HEK293 (cell line): ENCODE data around the gene TSPAN11.

ENCODE experiments used
- CTCF ChIA-PET: fragments of 350-600 bp; formaldehyde crosslinking; extraction: SDS; loops from one replicate; lab custom pipeline; 2021; ENCODE audit warnings: antibody characterized with exemption; lab: Yijun Ruan, JAX
- POLR2A ChIA-PET: fragments of 300-600 bp; formaldehyde crosslinking; extraction: SDS; loops from one replicate; lab custom pipeline; 2020; ENCODE audit warnings: antibody characterized with exemption, inconsistent platforms; lab: Yijun Ruan, JAX
- H3K27ac ChIP-seq: fragments of 200-500 bp; sonication (Bioruptor generic); 2 replicates; pipeline ENCODE4 v1.5.1; 2014; ENCODE audit warnings: low read depth, low read length, control low read depth, inconsistent platforms; ENCODE audit errors: extremely low read depth
- H3K36me3 ChIP-seq, 2 experiments: fragments of 200-500 bp in 1 of 2; sonication (Bioruptor generic) in 1 of 2; 1 replicate in 1 of 2; 2 replicates in 1 of 2; pipeline ENCODE4 v1.5.1; 2014 to 2017; ENCODE audit warnings: inconsistent platforms in 2 of 2, low read length in 2 of 2; ENCODE audit not compliant: control insufficient read depth in 2 of 2, insufficient read depth in 1 of 2
- H3K4me1 ChIP-seq: fragments of 200-500 bp; sonication (Bioruptor generic); 2 replicates; pipeline ENCODE4 v1.5.1; 2014; ENCODE audit warnings: mild to moderate bottlenecking, low read length, inconsistent platforms; ENCODE audit not compliant: control insufficient read depth, insufficient read depth
- H3K4me3 ChIP-seq: 2 replicates; pipeline ENCODE4 v1.5.1; 2011; ENCODE audit warnings: low read depth, mild to moderate bottlenecking, control low read depth, low read length, moderate library complexity
- H3K9me3 ChIP-seq: fragments of 200-500 bp; sonication (Bioruptor generic); 2 replicates; pipeline ENCODE4 v1.5.1; 2014; ENCODE audit warnings: low read depth, low read length, inconsistent platforms; ENCODE audit not compliant: control insufficient read depth, insufficient read depth
- GLIS1 ChIP-seq: fragments of 450-650 bp; formaldehyde crosslinking; IDR thresholded peaks from 2 replicates; pipeline ENCODE4 v1.5.1; 2016; ENCODE audit warnings: missing biosample characterization, missing genetic modification characterization
- HOXC10 ChIP-seq: sonication (generic); formaldehyde crosslinking; IDR thresholded peaks from 2 replicates; pipeline ENCODE4 v1.8.1; 2023; ENCODE audit warnings: mild to moderate bottlenecking, missing genetic modification reagents
- PRDM1 ChIP-seq: fragments of 450-650 bp; formaldehyde crosslinking; IDR thresholded peaks from 2 replicates; pipeline ENCODE4; 2016; ENCODE audit warnings: missing biosample characterization, missing genetic modification characterization
- PRDM4 ChIP-seq: fragments of 450-650 bp; formaldehyde crosslinking; IDR thresholded peaks from 2 replicates; pipeline ENCODE4 v1.5.1; 2017; ENCODE audit warnings: missing biosample characterization, missing genetic modification characterization
- SETDB1 ChIP-seq: IDR thresholded peaks from one replicate; pipeline ENCODE4 v1.6.1; 2017; ENCODE audit warnings: mild to moderate bottlenecking, low read length, moderate library complexity, mixed read lengths; ENCODE audit not compliant: insufficient read length
- TRIM28 ChIP-seq: IDR thresholded peaks from 2 replicates; pipeline ENCODE4 v1.6.1; 2011; ENCODE audit warnings: low read length, control low read depth, borderline replicate concordance
- ZBTB17 ChIP-seq: fragments of 450-650 bp; formaldehyde crosslinking; IDR thresholded peaks from 2 replicates; pipeline ENCODE4 v1.5.1; 2016; ENCODE audit warnings: missing biosample characterization, missing genetic modification characterization
- ZNF112 ChIP-seq: fragments of 450-650 bp; formaldehyde crosslinking; IDR thresholded peaks from 2 replicates; pipeline ENCODE4 v1.5.0; 2017; ENCODE audit warnings: missing biosample characterization, missing genetic modification characterization
- ZNF146 ChIP-seq: fragments of 450-650 bp; formaldehyde crosslinking; IDR thresholded peaks from 2 replicates; pipeline ENCODE4 v1.5.1; 2016; ENCODE audit warnings: missing biosample characterization, missing genetic modification characterization
- ZNF184 ChIP-seq: fragments of 450-650 bp; IDR thresholded peaks from 2 replicates; pipeline ENCODE4 v1.5.1; 2018; ENCODE audit warnings: missing biosample characterization, mild to moderate bottlenecking, missing genetic modification characterization
- ZNF2 ChIP-seq: fragments of 450-650 bp; formaldehyde crosslinking; IDR thresholded peaks from 2 replicates; pipeline ENCODE4 v1.5.1; 2016; ENCODE audit warnings: missing biosample characterization, missing genetic modification characterization
- ZNF274 ChIP-seq, 2 experiments: fragments of 200-500 bp in 1 of 2; fragments of 450-650 bp in 1 of 2; sonication (Bioruptor generic) in 1 of 2; formaldehyde crosslinking in 1 of 2; IDR thresholded peaks; 2 replicates each; pipeline versions ENCODE4 v1.5.1 to v1.6.1; 2014 to 2016; ENCODE audit warnings: borderline replicate concordance in 1 of 2, inconsistent platforms in 1 of 2, low read length in 1 of 2, missing biosample characterization in 1 of 2, missing genetic modification characterization in 1 of 2
- ZNF488 ChIP-seq: fragments of 450-650 bp; formaldehyde crosslinking; IDR thresholded peaks from 2 replicates; pipeline ENCODE4 v1.5.1; 2016; ENCODE audit warnings: missing biosample characterization, missing genetic modification characterization
- ZNF626 ChIP-seq: fragments of 450-650 bp; sonication (Bioruptor Pico); formaldehyde crosslinking; IDR thresholded peaks from 2 replicates; pipeline ENCODE4 v1.5.1; 2018; ENCODE audit warnings: missing biosample characterization, missing genetic modification characterization, inconsistent platforms
- ZNF791 ChIP-seq: fragments of 450-650 bp; formaldehyde crosslinking; IDR thresholded peaks from 2 replicates; pipeline ENCODE4 v1.5.1; 2016; ENCODE audit warnings: missing biosample characterization, missing genetic modification characterization
- ZSCAN4 ChIP-seq: fragments of 450-650 bp; formaldehyde crosslinking; IDR thresholded peaks from 2 replicates; pipeline ENCODE4 v1.5.1; 2017; ENCODE audit warnings: missing biosample characterization, missing genetic modification characterization
- ZSCAN5A ChIP-seq: fragments of 450-650 bp; formaldehyde crosslinking; IDR thresholded peaks from 2 replicates; pipeline ENCODE4 v1.5.1; 2016; ENCODE audit warnings: missing biosample characterization, missing genetic modification characterization
- TF ChIP-seq, protein P1 (sequence below): fragments of 450-650 bp; formaldehyde crosslinking; IDR thresholded peaks from 2 replicates; pipeline ENCODE4 v1.5.1; 2016; ENCODE audit warnings: missing biosample characterization, missing genetic modification characterization, borderline replicate concordance

Gene TSPAN11

DNA sequence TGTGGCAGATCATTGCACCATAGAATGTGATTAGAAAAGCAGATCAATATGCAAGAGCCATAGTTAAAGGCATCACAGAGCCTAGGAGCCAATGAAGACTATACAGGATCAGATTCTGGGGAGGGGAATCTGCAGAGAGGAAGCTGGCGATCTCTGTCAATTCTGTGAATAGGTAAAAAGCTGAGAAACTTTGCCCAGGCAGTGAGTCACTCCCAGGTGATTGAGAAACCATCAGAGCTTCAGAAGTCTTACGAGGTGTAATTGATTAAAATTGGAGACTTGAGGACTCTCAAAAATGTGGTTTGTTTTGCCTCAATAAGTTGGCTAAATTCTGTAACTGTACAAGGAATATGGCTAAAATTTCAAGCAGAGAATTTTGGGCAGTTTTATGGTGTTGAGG, 41.7 kb upstream of the TSPAN11 start (continued):
- TF ChIP-seq PRDM4 (no peak), ZNF274 (IDR thresholded peaks at IDR 0.05; ENCODE audit: low read length) (no peak), ZNF274 (tag by site-specific recombination; IDR thresholded peaks at IDR 0.05; ENCODE audit: borderline replicate concordance) (no peak), ZNF146 (tag by site-specific recombination) (no peak), ZNF626 (tag by site-specific recombination) (no peak), ZNF488 (tag by site-specific recombination) (no peak)
- TF ChIP-seq, protein P1, sequence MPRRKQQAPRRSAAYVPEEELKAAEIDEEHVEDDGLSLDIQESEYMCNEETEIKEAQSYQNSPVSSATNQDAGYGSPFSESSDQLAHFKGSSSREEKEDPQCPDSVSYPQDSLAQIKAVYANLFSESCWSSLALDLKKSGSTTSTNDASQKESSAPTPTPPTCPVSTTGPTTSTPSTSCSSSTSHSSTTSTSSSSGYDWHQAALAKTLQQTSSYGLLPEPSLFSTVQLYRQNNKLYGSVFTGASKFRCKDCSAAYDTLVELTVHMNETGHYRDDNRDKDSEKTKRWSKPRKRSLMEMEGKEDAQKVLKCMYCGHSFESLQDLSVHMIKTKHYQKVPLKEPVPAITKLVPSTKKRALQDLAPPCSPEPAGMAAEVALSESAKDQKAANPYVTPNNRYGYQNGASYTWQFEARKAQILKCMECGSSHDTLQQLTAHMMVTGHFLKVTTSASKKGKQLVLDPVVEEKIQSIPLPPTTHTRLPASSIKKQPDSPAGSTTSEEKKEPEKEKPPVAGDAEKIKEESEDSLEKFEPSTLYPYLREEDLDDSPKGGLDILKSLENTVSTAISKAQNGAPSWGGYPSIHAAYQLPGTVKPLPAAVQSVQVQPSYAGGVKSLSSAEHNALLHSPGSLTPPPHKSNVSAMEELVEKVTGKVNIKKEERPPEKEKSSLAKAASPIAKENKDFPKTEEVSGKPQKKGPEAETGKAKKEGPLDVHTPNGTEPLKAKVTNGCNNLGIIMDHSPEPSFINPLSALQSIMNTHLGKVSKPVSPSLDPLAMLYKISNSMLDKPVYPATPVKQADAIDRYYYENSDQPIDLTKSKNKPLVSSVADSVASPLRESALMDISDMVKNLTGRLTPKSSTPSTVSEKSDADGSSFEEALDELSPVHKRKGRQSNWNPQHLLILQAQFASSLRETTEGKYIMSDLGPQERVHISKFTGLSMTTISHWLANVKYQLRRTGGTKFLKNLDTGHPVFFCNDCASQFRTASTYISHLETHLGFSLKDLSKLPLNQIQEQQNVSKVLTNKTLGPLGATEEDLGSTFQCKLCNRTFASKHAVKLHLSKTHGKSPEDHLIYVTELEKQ (tag by site-specific recombination): no peak

GRCh38 chr12:30885321-30885720, 41.2 kb upstream of the TSPAN11 start:
- CTCF ChIA-PET: interaction anchor here (0.7 to 1.3 kb wide), 2 partner anchors 101 to 207 kb away, joined by 3 to 5 read pairs; no protein-coding TSS in a partner anchor
- Histone ChIP-seq H3K4me1 (no peaks in the 10 kb centered on the region), H3K4me3 (no peak overlapping the region), H3K36me3 (no peaks in the 10 kb centered on the region), H3K9me3 (no peaks in the 10 kb centered on the region), H3K27ac (no peak overlapping the region)
- TF ChIP-seq ZSCAN4 (tag by site-specific recombination) (no peak), ZNF184 (tag by site-specific recombination) (no peak), ZNF112 (no peak), PRDM1 (tag by site-specific recombination) (no peak), ZBTB17 (tag by site-specific recombination) (no peak), ZNF2 (tag by site-specific recombination) (no peak)
- POLR2A ChIA-PET: no interaction called here

DNA sequence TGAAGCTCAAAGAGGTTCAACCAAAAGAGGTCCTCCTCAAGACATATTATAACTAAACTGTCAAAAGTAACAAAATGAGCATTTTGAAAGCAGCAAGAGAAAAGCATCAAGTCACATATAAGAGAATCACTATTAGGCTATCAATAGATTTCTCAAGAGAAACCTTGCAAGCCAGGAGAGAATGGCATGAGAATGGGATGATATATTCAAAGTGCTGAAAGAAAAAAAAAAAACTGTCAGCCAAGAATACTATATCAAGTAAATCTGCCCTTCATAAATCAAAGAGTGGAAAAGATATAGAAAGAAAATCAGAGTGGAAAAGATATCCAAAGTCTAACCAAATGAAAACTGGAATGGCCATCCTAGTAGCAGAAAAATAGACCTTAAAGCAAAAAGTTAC, 39.3 kb upstream of the TSPAN11 start:
- CTCF ChIA-PET: interaction anchor here (0.7 kb wide), 1 partner anchor 34 kb away, joined by 3 read pairs; no protein-coding TSS in a partner anchor
- no peaks in the 10 kb centered on the region for H3K9me3 ChIP-seq
- TF ChIP-seq SETDB1 (peak; percentile 97), TRIM28 (peak; percentile 59; the same call in 1 of the 2 replicates), ZSCAN5A (no peak), GLIS1 (tag by site-specific recombination) (no peak), HOXC10 (no peak), ZNF791 (tag by site-specific recombination) (0 out of 2 replicates have a peak, but pooled peaks have one; percentile 32)
- TF ChIP-seq, all 188 proteins: peak for 3
- Histone ChIP-seq H3K27ac (no peak overlapping the region), H3K36me3 (no peaks in the 10 kb centered on the region), H3K4me3 (no peak overlapping the region), H3K4me1 (no peaks in the 10 kb centered on the region)
- POLR2A ChIA-PET: no interaction called here
